Tibial artery (tissue), 4 donors: ENCODE measurements around the gene SRPK2.
"Not testable (repeated sequence)": the region's sequence is repeated elsewhere in the genome, so short reads cannot be mapped to it uniquely, and the experiment has no call there.

Source experiments
- DNase-seq, 2 donors: peaks; one replicate each; pipeline ENCODE4 v3.0.0-alpha.2; 2019
- H3K27ac ChIP-seq, 2 donors: fragments of 200-600 bp; sonication (generic) in 1 of 2; 1 replicate in 1 of 2; 2 replicates in 1 of 2; pipeline ENCODE4 v1.5.1; 2018 to 2019; ENCODE audit warnings: mild to moderate bottlenecking in 1 of 2
- H3K27me3 ChIP-seq, 2 donors: fragments of 200-600 bp; sonication (generic) in 1 of 2; one replicate each; pipeline versions ENCODE4 v1.5.1 to v1.6.0; 2016 to 2019
- H3K36me3 ChIP-seq, 3 donors: fragments of 200-600 bp; sonication (generic) in 2 of 3; one replicate each; pipeline ENCODE4 v1.5.1; 2016 to 2019; ENCODE audit warnings: mild to moderate bottlenecking in 2 of 3
- H3K4me1 ChIP-seq, 4 donors: fragments of 200-600 bp; sonication (generic) in 2 of 4; 1 replicate in 3 of 4; 2 replicates in 1 of 4; pipeline ENCODE4 v1.5.1; 2016 to 2019
- H3K4me3 ChIP-seq, 2 donors: fragments of 200-600 bp; sonication (generic) in 1 of 2; 1 replicate in 1 of 2; 2 replicates in 1 of 2; pipeline ENCODE4 v1.5.1; 2018 to 2019; ENCODE audit warnings: mild to moderate bottlenecking in 2 of 2
- H3K9me3 ChIP-seq, 3 donors: fragments of 200-600 bp; sonication (generic) in 1 of 3; one replicate each; pipeline ENCODE4 v1.5.1; 2016 to 2019
- CTCF ChIP-seq, 2 experiments: fragments of 200-600 bp in 1 of 2; fragments of 450-650 bp in 1 of 2; IDR thresholded peaks; one replicate each; pipeline ENCODE4 v1.5.1; 2017 to 2019; ENCODE audit warnings: antibody characterized with exemption in 2 of 2, mild to moderate bottlenecking in 1 of 2, moderate library complexity in 1 of 2
- intact Hi-C: fragments of 100-400 bp; cut with DNase I; formaldehyde crosslinking; loops from one replicate; pipeline ENCODE4 v1.15.0; 2023; ENCODE audit warnings: low total_unique reads

Gene SRPK2

DNA sequence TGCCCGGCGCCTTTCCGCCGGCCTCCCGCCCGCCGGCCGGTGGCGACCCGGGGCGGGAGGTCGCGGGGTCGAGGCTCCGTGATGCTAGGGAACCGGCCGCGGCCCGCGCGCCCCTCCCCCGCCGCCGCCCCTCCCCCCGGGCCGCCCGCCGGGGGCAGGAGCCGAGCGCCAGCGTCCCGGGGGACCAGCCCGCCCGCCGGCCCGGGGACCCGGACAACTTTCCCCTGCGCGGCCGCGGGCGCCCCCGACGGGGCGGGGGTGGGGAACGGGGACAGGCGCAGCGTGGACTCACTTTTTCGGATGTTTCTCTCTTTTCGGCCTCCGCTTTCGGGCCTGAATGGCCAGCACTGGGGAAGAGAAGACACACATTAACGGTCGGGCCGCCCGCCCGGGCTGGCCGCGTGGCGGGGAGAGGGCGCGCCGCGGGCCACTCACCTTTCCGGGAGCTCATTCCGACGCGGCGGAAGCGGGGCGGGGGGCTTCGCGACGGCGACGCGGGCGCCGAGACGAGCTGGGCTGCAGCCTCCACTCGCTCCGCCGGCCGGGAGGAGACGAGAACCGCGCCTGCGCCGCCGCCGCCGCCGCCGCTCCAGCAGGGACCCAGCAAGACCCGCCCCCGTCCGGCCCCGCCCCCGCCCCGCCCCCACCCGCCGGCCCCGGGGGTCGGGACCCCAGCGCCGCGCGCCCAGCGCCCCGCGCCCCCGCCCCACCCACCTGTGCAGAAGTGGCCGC is at the start of gene SRPK2:
TSS of gene SRPK2 (minus strand) at position 566 of the 732 bp plus-strand sequence.
- H3K4me1 ChIP-seq = peaks cover 0 to 14% (median 9%) of the 10 kb centered on the region in 4 donors
- H3K27ac ChIP-seq = peak within 1 kb of the TSS; percentile 78 to 79
- no peaks in the 10 kb centered on the region for H3K9me3 ChIP-seq
- peak within 1 kb of the TSS; percentile 94 to 99 for H3K4me3 ChIP-seq
- no peaks in the 10 kb centered on the region for H3K36me3 ChIP-seq
- intact Hi-C loops = no loop called here
- DNase-seq = peak; percentile 67 to 83
- H3K27me3 ChIP-seq = no peaks in the 10 kb centered on the region
- TF ChIP-seq CTCF (IDR thresholded peaks at IDR 0.05) = no peak

DNA sequence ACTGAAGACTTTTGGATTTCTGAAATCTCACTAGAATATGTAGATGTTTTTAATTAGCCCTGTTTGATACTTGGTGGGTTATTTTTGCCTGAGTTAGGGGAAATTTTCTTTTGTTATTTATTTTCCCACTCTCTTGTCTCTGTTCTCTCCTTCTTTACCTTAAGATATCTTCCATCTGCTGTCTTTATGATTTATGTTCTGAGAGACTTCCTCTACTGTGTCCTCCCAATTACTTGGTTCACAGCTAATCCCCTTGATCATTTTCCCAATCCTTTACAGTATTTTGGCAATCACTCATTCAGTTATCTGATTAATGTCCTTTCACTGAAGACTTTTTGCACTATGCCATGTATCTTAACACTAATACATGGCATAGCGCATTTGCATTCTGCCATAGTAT is 49.5 kb upstream of the SRPK2 start:
- no peaks in the 10 kb centered on the region for H3K36me3 ChIP-seq
- no peaks in the 10 kb centered on the region for H3K9me3 ChIP-seq
- H3K4me1 ChIP-seq = no peaks in the 10 kb centered on the region
- H3K4me3 ChIP-seq = no peak overlapping the region
- intact Hi-C loops = no loop called here
- no peak for DNase-seq
- no peak overlapping the region for H3K27ac ChIP-seq
- no peaks in the 10 kb centered on the region for H3K27me3 ChIP-seq
- no peak for TF ChIP-seq CTCF (IDR thresholded peaks at IDR 0.05)

GRCh38 chr7:105437356-105437755 is 48.6 kb upstream of the SRPK2 start:
- H3K9me3 ChIP-seq = not testable (repeated sequence)

DNA sequence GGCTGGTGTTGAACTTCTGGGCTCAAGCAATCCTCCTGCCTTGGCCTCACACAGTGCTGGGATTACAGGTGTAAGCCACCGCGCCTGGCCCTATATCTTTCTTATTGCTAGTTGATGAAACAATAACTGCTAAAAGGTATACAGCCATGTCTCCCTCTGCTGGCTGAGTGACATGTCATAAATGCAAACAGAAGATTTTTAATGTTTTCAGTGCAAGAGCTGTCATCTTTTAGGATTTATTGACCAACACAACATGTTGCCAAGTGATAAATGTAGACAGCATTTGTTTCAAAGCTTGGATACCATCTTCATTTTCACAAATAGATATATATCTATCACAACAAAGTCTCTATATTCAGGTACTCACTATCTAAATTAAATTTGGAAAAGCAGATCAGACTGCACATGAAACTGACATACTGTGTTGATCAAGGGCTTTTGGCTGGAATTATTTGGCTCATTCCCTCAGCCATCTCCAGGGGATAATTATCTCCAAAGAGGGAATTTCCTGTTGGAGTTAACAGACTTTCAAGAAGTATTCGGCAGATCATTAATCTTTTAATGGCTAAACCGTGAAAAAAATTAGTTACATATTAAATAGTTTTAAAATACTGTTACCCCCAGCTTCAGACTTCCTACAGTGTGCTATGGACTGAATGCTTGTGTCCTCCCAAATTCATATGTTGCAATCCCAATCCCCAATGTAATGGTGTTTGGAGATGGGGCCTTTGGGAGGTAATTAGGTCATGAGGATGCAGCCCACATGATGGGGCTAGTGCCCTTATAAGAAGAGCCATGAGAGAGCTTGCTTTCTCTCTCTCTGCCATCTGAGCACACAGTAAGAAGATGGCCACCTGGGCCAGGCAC is 41.3 kb upstream of the SRPK2 start:
- intact Hi-C loops = no loop called here
- DNase-seq = peak in 1 of 2 donors; percentile 27
- TF ChIP-seq CTCF (IDR thresholded peaks at IDR 0.05) = peak; percentile 37 to 39

More at GRCh38 chr7:105437356-105437755, 48.6 kb upstream of the SRPK2 start:
- H3K4me1 ChIP-seq, H3K36me3 ChIP-seq, H3K4me3 ChIP-seq, intact Hi-C loops, H3K27me3 ChIP-seq, DNase-seq, H3K27ac ChIP-seq: not testable (repeated sequence)

GRCh38 chr7:105426606-105427146 is 38.0 kb upstream of the SRPK2 start:
- intact Hi-C loops = no loop called here
- no peak overlapping the region for H3K4me3 ChIP-seq

More for the DNA sequence above, 41.3 kb upstream of the SRPK2 start:
- Histone ChIP-seq H3K27me3 (no peaks in the 10 kb centered on the region), H3K4me3 (no peak overlapping the region), H3K36me3 (no peaks in the 10 kb centered on the region), H3K9me3 (no peaks in the 10 kb centered on the region), H3K4me1 (peaks cover 0 to 3% (median 0%) of the 10 kb centered on the region in 4 donors), H3K27ac (no peak overlapping the region)

More at GRCh38 chr7:105426606-105427146, 38.0 kb upstream of the SRPK2 start:
- H3K27me3 ChIP-seq = no peaks in the 10 kb centered on the region
- no peak for TF ChIP-seq CTCF (IDR thresholded peaks at IDR 0.05)
- no peaks in the 10 kb centered on the region for H3K36me3 ChIP-seq
- H3K9me3 ChIP-seq = no peaks in the 10 kb centered on the region
- H3K4me1 ChIP-seq = peaks cover 0 to 3% (median 0%) of the 10 kb centered on the region in 4 donors
- DNase-seq = no peak
- no peak overlapping the region for H3K27ac ChIP-seq
